ENCODE results near the gene TMED10.
A peak's percentile ranks its signal among the peaks of the same experiment; 100 is the strongest.

The TMED10 gene

DNA sequence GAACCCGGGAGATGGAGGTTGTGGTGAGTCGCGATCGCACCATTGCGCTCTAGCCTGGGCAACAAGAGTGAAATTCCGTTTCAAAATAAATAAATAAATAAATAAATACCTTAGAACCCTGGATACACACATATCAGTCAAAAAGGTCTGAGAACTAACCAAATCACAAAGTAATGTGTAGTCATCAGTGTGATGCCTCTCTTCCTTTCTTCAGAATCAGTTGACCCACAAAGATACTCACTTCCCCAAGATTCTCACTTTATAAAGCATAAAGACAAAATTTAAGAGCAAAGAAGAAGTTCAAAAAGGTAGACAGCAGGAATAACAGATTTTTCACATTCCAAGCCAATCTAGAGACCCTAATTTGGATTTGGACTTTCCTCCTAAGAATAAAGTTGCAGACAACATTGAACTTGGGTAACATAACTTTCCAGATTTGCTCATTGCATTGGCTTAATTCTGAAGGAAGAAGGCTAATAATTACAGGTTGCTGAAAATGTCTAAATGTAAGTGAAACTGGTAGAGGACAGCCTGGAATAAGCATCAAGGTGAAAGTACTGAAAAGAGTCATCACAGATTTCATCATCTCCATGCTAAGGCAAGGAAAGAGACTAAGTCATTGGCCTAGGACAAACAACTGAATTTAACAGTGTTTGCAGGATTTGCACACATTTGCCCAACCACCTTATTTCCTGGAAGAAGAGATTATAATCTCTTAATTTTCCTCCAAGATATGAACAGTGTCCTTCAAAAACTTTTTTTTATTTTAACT is 17.4 kb downstream of the TMED10 start:
- DNase-seq (ENCODE audit: low spot score): no peak

DNA sequence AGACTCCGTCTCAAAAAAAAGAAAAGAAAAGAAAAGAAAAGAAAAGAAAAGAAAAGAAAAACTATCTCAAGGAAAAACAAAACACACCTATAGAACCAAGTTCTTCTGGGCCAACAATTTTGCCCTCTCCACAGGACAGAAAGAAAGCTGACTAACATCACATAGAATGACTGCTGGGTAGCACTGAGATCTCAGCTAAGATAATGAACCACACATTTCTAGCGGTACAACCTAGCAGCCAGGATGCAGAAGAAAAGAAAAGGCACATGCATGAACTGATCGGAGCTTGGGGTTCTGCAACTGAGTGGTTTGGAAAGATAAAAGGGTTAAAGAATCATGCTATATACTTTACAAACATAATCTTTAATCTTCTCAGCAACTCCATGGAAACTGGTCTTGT is 19.5 kb downstream of the TMED10 start:
- no peak for DNase-seq (ENCODE audit: low spot score)

DNA sequence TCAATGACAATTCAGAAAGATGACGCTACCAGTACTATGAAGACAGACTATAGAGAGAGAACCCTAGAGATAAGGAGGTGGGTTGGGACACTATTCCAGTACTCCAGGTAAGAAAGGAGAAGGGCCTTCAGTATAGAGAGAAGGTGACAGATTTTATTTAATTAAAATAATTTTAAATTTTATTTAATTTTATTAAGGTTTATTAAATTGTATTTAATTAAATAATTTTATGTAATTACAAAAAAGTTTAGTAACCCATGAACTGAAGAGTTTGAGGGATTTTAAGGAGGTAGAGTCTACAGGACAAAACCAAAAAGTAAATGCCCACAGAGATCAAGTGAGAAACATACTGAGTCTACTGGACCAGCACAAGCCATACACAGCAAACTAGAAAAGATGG is 20.3 kb downstream of the TMED10 start:
- no peak for DNase-seq (ENCODE audit: low spot score)

DNA sequence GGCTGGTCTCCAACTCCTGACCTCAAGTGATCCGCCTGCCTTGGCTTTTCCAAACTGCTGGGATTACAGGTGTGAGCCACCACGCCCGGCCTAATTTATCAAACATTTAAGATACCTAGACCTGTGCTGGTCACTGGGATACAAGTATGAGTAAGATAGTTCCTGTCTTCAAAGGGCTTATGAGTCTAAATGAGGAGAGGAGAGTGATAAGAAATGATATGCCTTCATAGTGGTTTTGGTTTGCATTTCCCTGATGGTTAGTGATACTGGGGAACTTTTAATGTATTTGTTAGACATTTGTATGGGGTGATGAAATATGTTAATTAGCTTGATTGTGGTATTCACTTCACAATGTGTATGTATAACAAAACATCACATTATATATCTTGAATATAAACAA is 21.2 kb downstream of the TMED10 start:
- DNase-seq (ENCODE audit: low spot score): no peak

DNA sequence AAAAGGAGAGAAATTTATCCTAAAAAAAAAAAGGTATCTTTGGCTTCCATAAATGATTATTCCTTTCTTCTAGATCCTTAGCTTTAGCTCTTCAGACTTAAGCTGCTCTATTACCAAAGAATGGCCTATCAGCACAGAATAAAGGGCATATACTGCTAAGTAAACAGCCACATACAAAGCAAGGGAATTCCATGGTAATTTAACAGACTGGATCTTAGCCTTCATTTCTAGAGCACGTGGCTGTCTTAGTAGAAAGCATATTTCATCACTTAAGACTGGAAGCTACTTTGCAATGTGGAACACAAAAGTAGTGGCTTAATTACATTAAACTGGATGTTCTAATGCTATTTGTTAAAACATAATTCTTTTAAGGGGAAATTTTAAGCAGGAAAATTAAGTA is 23.1 kb downstream of the TMED10 start:
- no peak for DNase-seq (ENCODE audit: low spot score)

DNA sequence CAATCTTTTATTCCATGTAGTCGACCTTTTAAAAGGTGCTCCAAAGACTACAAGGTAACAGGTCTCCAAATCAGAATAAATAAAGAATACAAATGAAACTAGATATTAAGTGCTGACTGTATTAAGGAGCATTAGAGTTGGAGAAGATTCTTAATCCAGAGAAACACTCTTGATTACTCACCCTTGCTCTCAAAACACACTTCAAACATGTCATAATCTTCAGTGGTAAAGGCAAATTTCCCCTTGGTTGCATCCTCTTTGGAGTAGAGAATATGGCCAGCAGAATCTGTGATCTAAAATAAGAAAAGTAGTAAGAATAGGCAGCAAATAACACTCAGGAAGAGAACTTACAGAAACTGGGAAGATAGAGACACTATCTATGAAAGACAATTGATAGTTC is 24.6 kb downstream of the TMED10 start:
- no peak for DNase-seq (ENCODE audit: low spot score)

DNA sequence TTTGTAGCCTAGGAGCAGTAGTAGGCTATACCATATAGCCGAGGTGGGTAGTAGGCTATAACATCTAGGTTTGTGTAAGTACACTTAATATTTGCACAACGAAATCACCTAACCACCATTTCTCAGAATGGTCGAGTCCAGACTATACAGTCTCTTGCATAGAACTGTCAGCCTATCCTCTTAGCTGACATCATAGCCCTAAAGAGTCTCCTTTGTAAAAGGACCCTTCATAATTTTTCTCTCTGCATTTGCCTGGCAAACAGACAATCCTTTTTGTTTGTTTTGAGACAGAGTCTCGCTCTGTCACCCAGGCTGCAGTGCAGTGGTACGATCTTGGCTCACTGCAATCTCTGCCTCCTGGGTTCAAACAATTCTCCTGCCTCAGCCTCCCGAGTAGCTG is 25.8 kb downstream of the TMED10 start:
- peak; percentile 63 for DNase-seq (ENCODE audit: low spot score)

DNA sequence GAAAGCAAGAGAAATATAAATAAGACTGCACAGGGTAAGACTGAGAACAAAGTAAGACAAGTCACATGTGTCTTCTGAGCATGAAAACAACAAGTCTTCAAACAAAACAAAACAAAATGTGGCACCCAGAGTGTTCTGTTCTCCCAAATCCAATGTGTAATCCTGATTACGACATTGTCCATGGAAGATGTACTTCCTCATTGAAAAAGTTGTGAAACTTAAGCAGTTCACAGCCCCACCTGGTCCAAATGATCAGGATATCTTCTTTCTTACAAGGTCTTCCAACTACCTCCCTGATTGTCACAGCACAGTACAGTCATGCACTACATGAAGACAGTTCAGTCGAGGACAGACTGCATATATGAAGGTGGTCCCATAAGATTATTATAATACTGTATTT is 26.3 kb downstream of the TMED10 start:
- no peak for DNase-seq (ENCODE audit: low spot score)

DNA sequence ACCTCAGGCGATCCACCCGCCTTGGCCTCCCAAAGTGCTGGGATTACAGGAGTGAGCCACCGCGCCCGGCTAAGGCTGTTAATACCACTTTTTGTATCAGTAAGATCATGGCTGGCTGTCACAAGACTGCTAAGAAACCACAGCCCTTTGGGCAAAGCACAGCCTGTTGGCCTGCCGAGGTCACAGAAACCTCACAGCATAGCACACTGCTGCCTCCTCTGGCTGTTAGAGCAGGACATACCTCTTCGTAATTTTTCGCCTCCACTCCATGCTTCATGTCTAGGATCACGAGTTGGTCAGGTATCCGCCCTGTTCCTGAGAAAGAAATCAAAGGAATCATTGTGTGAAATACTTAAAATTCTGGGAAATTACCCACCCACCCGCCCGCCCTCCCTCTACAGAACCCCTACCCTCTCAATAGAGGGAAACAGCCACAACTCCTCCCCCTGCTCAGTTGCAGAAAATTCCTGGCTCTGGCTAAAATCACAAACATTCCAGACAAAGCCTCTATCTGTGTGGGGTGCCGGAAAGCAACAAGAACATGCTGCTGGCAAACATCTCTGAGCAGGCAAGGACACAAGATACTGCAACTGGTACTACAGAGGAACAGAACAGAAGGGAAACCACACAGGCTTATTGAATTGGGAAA is 28.9 kb downstream of the TMED10 start:
- DNase-seq (ENCODE audit: low spot score): peak; percentile 95

DNA sequence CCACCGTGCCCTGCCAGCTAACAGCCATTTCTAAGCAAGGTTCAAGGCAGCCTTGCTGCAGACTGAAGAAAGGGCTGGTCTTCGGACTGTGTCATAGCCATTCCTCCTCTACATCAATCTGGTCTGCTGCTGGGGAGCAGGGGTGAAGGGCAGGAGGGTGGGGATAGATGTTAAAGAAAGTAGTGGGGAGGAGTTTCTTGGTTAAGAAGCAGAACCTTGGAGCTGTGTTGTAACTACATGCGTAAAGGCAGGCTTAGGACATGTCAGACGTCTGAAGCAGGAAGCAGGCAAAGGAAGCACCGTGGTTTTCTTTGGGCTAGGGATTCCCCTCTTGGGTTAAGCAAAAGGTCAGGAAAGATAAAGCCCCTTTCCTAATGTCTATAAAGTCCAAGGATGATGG is 31.5 kb downstream of the TMED10 start:
- no peak for DNase-seq (ENCODE audit: low spot score)

DNA sequence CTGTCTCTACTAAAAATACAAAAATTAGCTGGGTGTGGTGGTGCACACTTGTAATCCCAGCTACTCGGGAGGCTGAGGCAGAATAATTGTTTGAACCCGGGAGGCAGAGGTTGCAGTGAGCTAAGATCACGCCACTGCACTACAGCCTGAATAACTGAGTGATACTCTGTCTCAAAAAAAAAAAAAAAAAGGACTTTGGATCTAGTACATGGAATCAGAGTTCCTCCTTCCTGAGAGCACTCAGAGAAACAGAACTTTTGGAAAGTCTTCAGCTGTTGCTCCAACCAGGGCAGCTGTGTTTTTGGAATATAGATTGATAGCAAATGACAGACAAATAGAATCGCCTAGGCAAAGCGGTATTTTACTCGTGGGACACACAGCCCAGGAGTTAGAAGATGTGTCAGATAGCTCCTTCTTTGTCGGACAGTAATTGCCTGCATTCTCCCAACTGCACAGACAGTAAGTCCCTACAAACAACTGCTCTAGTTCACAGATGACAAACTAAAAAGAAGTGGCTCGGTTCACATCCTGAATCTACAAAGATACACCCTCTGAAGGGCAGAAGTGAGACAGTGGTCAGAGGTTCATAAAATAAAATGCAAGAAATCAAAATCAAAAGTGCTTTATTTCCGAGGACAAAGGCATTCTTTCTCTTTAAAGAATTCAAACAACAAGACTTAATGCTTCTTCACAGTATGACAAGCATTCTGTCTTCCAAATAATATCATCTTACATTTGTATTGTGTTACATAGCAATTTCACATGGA is 32.5 kb downstream of the TMED10 start:
- DNase-seq (ENCODE audit: low spot score): no peak

DNA sequence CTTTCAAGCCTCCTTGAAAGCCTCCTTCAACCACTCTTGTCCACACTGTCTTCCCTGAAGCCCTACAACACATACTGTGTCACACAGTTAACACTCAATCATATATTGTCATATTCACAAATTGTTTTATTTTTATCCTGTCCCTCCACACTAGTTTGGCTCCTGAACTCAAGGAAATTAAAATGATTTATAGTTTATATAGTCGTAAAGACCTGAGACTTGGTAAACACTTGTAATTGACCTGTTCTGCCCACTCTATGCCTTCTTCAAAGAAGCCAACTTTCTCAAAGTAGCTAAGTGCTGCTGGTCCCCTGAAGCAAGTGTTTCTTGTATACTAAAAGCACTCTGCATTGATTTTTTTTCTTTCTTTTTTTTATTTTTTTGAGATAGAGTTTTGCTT is 33.9 kb downstream of the TMED10 start:
- no peak for DNase-seq (ENCODE audit: low spot score)

DNA sequence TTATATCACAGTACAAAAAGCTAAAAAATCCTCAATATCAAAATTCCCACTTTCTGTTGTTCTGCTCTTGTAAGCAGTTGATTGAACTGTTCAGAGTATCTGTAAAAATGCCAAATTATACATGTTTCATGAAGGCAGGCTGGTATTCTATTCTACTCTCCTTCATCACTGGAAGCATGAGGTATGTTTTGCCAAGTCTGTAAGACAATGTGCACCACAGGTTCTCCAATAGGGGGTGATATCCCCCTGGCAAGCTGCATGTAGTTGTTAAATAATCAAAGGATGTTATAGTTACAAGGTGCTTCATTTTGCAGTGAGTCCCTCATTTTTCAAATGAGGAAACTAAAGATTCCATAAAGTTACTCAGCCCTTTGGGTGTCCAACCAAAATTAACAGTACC is 34.4 kb downstream of the TMED10 start:
- DNase-seq (ENCODE audit: low spot score): no peak

DNA sequence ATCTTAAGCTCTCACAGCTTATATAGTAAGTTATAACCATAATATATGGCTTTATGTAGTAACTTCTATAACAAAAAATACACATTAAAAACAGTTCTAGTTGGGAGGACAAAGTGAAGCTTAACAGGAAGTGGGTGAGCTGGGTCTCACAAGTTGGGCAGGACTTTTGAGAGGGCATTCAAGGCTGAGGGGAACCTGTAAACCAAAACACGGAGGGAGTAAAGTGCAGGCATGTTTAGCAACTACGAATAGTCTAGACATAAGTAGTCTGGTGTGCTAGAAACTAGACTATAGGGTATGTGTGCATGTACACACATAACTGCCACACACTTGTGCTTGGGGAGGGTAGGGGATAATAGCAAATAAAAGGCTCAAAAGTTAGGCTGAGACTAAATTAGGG is 35.4 kb downstream of the TMED10 start:
- no peak for DNase-seq (ENCODE audit: low spot score)

DNA sequence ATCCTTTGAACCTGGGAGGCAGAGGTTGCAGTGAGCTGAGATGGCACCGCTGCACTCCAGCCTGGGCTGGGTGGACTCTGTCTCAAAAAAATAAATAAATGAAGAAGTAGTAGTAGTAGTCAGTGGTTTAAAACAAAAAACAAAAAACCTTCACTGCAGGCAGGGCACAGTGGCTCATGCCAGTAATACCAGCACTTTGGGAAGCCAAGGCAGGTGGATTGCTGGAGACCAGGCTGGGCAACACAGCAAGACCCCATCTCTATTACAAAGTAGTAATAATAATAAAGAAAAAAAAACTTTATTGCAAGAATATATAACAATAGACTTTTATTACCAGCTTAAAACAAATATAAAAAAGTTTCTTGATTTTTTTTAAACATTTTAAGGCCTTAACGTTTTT is 35.8 kb downstream of the TMED10 start:
- no peak for DNase-seq (ENCODE audit: low spot score)

DNA sequence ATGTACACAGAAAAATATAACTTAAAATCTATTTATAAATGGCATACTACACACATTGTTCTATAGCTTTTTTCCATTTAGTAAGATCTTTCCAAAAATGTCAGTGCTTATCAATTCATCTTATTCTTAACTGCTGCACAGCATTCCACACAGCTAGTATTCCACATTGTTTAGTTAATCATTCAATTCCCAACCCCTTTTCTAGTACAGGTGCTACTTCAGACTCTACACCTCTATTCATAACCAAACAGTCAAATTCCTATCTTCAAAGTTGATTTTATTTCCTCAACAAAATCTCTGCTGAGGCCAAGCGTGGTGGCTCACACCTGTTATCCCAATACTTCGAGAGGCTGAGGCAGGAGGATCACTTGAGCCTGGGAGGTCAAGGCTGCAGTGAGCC is 37.2 kb downstream of the TMED10 start:
- no peak for DNase-seq (ENCODE audit: low spot score)

DNA sequence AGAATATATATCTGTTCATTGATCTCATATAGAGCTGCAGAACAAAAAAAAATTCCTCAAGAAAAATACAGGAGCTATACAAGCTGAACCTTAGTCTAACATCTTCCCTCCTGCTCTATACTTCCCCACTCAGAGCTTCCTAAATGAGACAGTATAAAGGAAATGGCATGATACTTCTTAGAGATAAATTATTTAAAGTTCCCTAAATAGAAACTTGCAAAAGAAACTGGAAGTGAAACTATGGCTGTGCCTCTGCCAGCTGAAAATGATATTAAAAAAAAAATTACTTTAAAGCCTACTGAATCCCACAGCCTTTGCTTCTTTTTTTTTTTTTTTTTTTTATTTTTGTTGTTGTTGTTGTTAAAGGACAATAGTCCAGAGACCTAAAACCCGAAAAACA is 37.9 kb downstream of the TMED10 start:
- no peak for DNase-seq (ENCODE audit: low spot score)

DNA sequence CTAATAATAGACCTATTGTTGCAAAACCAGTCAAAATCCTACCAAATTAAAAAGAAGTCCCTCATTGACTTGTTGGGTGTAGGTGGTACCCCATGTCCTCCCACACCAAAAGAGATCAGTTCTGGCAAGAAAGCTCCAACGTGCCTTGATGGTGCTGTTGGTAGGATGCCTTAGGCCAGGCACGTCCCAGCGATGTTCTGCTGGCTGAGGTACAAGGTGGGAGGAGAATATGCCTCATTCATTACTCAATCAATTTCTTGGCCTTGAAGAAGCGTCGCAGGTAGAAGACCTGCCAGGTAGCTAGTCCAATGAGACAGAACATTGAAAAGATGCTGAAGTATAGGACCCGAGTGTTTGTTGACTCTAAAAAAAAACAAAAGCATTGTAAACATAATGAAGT is 41.8 kb downstream of the TMED10 start:
- DNase-seq (ENCODE audit: low spot score): no peak

DNA sequence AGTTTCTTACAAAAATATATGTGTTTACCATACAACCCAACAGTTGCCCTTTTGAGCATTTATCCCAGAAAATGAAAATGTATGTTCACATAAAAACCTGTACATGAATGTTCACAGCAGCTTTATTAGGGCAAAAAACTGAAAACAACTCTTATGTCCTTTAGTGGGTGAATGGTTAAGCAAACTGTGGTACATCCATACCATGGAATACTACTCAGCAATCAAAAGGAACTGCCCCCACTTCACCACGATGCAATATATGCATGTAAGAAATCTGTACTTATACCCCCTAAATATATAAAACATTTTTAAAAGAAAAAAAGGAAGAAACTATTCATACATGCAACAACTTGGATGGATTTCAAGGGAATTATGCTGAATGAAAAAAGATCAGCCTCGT is 42.8 kb downstream of the TMED10 start:
- DNase-seq (ENCODE audit: low spot score): no peak

DNA sequence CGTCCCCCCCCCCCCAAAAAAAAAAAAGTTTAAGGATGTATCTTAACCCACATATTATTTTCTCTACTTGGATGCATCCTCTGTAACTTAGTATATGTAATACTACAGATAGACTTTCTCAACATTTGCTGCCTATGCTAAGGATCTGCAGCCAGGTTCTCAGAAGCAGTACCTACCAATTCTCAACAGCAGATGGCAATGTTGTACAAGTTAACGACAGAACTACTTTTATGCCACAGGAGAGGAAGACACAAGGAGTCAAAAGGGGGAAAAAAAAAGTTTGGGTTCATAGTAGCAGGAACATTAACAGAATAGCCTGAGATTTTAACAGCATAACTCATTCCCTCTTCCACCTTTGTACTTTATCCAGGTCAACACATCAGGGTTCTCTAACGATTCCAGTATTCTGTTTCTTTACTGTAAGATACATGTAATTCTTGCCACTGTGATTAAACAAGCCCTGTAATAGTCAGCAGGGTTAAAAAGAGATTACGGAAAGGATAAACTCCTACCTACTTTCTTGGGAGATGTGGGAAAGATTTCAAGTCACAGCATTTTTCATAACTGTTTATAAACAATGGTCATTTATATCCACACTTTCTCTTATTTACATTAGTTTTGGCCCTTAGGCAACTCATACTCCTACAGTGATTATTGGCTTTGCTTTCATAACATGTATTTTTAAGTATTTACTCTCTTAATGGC is 43.9 kb downstream of the TMED10 start:
- DNase-seq (ENCODE audit: low spot score): peak; percentile 76

DNA sequence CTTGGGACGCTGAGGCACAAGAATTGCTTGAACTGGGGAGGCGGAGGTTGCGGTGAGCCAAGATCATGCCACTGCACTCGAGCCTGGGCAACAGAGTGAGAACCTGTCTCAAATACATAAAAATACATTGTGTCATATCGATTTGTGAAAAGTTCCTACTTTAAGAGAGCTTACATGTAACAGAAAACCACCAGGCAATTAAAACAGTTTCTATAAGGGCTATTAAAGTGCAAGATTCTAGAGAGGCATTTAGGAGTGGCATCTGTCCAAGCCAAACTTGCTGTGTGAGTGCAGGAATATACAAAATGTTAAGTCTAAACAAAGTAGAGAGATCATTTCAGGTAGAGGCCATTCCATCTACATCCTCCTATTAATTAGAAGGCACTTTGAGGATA is 47.8 kb downstream of the TMED10 start:
- no peak for DNase-seq (ENCODE audit: low spot score)

DNA sequence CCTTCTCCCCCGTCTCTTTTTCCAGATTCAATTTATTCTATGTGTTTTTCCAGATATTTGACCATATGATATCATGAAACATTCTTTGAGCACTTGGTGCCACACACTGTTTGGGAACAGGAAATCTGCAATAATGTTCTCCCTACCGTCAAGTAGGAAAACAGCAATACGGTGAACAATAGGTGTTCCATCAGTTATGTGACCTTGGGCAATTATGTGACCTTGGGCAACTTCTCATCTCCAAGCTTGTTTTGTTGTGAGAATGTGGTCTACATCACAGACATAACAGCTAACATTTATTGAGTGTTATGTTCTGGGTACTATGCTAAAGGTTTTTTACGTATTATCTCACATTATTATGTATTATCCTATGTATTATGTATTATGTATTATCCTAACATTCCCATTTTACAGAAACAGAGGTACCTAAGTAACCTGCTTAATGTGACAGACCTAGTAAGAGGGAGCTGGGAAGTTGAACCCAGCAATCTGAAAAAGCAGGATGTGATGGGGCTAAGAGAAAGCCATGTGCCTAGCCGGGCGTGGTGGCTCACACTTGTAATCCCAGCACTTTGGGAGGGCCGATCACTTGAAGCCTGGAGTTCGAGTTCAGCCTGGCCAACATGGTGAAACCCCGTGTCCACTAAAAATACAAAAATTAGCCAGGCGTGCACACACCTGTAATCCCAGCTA is 48.4 kb downstream of the TMED10 start:
- DNase-seq (ENCODE audit: low spot score): no peak
